Measurements from ENCODE around the gene CDH23.

Gene CDH23

DNA sequence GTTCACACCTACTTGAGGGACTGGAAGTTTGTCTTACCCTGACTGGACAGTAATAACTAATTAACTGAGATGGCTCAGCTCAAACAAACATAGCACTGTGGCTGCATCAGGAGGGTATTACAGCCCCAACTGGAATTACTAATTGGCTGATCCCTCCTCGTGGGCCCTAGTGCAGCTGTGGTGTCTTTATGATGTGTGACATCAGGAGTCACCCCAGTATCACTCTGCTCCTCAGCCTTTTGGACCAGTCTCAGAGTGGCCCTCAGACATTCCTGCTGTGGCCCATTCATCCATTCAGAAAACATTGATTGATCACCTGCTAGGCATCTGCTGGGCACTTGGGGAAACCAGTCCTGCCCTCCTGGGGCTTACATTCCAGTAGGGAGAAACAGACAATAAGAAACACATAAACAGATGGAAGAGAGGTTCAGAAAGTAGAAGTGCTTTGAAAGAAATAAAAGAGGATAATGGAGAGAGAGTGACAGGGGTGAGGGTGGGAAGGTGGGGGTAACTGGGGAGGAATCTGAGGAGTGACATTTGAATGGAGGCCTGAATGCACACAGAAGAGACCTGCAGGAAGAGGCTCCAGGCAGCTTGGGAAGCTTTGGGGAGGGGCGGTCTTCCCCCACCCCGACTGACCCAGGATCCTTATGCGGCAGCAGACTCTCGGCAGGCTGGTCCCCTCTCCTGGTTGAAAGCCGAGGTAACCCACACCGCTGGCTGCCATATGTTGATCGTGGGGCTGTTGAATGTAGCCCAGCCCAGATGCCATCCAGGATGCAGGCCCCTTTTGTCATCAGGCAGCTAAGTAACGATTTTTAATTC is 209.7 kb downstream of the CDH23 start:
- DNase-seq (ENCODE audit: low read depth) = no peak

DNA sequence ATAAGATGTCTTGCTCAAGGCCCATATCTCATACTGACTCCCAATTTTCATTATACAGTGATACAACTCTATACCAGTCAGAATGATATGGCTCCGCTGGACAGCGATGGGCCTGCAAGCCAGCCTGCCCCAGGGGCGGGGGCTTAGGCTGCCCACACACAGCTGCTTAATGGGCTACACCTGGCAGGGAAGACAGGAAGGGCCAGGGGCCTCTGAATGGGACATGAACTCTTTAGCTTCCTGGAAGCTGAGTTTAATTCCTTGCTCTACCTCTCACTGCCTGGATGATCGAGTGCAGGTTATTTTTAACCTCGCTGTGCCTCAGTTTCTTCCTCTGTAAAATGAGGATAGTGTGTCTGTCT is 210.3 kb downstream of the CDH23 start:
- no peak for DNase-seq (ENCODE audit: low read depth)

DNA sequence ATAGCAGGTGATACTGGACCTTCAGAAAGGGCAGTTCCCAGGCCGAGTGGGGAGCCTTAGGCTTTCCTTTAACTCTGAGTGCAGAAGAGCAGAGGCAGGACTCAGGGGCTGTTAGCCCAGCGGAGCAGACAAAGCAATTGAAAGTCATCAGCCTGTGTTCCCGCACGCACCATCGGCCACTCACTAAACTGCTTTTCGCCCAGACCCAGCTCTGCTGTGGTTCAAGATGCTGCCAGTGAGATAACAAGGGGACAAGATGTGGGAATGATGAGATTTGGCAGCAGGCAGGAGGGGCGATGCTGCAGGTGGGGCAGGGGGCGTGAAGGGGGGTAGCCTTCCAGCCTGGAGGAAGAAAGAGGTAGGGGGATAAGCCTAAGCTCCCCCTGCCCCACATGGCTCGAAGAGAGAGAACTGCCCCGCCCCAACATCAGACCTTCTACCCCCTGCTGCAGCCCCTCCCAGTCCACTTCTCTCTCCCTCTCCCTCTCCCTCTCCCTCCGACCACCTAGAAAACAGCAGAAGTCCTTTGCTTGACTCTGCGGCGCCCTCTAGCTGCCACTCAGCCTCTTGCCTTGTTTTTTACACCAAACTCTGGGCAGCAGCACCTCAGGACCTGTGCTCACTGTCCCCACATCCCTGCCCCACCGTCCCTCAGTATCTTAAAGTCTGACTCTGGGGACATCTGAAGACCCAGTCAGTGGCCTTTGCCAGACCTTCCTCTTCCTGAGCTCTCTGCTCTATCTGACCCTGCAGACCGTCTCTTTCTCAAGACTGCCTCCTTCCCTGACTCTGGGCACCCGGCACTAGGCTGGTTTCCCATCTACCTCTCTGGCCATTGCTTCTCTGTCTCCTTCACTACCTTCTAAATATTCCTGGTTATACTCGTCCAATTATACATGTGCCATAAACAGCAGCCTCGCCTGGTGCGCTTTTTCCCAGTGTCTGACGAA is 212.4 kb downstream of the CDH23 start:
- DNase-seq (ENCODE audit: low read depth) = no peak

DNA sequence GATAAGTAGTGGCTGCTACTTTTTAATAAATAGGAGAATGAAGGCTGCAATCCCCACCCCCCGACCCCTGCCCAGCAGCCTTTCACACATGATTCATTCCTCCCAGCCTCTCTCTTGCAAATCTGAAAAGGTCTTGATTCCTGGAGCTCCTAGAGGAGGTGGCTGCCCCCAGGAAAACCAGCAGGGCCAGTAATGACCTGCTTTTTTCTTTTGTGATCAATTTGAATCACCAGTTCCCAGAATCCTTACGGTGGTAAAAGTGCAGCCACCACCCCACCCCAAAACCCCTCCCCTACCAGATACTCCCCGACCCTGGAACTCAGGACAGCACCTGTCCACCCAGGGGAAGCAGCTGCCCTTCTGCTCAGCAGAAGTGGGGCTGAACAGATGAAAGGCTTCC is 213.9 kb downstream of the CDH23 start:
- DNase-seq (ENCODE audit: low read depth) = no peak

DNA sequence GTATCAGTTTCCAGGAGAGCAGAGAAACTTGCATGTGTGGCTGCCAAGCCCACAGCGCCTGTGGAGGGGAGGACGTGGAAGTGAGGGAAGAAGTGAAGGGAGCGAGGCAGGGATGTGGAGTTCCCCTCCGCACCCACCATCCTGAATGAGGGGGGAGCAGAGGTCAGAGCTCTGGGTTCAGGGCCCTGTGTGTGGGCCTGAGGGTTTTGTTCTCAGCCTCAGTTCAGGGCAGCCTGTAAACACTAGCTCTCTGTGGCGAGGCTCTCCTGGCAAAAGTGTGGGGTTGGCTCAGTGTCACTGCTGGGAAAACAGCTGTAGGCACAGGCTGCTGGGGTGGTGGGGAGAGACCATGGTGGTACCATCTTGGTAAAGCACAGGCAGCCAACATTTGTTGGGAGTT is 214.4 kb downstream of the CDH23 start:
- DNase-seq (ENCODE audit: low read depth) = no peak

DNA sequence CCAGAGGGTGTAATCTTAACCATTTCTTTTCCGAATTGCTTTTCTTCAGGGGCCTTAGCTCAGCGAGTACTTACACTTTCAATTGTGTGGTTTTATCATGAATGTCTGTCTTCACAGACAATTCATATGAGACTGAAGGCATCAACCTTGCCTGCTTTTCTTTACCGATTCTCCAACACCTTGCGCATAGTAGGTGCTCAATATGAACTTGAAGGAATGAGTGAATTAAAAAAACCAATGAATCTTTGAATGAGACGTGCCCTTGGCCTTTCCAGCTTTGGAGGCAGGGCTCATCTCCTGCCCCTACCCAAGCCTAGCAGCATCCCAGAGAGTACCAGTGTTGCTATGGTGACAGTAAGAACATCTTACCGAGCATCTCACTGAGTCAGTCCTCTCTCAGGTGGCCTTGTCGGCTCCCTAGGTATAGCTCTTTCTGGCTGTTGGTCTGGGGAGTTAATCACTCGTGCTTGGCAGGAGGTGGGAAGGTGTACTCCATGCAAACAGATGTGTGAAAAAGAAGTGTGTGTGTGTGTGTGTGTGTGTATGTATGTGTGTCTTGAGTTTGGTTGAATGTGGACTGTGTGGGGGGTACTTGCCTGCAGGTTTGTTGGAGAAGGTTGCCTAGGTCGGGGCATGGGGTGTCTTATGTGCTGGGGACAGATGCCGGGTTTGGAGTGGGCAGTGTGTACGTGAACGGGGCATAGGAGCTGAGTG is 215.1 kb downstream of the CDH23 start:
- DNase-seq (ENCODE audit: low read depth) = no peak

DNA sequence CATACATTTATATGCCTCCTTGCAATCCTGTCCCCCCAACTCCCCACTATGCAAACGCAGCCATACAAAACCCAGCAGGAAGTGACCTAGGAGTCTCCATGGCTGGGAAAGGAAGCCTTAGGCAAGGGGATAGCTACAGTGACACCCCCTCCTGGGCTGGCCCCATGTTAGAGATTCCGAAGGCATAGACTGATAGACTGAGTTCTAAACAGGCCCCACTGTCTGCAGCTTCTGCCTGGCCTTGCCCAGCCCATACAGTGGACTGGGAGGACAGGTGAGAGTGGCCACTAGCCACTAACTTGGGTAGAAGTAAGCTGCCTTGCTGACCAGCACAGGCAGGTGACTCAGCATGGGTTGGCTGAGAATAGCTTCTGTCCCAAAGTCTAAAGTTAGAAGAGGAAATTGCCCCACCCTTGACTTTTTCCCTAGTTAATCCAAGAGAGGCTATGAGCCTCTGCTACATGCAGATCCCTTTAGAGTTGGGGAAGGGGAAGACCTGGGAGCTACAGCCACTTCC is 216.6 kb downstream of the CDH23 start:
- DNase-seq (ENCODE audit: low read depth) = no peak

DNA sequence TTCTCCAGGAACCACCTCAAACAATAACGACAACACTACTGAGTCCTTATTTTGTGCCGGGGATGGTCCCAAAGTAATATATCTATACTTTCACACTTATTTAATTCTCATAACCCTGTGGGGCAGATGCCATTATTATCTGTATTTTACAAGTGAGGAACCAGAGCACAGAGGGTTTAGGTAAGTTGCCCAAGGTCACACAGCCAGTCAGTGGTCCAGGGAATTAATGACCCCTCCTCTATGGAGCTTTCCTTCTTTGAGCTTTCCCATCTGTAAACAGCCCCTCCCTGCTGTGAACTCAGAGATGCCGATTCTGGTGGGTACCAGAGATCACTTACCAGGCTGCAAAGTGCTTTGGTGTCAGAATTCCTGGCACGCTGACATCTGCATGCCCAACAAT is 217.2 kb downstream of the CDH23 start:
- DNase-seq (ENCODE audit: low read depth) = no peak

DNA sequence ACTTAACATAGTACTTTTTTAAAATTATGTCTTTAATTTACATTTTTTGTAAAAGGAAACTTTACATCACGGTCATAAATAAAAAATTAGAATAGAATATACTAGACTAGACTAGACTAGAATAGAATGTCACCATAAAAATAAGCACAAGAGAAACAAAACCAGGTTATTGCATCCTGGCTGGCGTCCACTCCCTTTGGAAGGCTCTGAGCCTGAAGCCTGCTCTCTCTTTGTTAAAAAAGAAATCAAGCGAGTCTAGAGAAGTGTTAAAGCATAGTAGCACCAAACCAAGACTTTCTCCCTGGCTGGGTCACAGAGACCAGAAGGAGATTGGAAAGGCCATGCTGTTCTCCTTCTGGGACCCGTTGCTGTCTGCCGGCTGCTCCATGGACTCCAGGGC is 218.2 kb downstream of the CDH23 start:
- no peak for DNase-seq (ENCODE audit: low read depth)

DNA sequence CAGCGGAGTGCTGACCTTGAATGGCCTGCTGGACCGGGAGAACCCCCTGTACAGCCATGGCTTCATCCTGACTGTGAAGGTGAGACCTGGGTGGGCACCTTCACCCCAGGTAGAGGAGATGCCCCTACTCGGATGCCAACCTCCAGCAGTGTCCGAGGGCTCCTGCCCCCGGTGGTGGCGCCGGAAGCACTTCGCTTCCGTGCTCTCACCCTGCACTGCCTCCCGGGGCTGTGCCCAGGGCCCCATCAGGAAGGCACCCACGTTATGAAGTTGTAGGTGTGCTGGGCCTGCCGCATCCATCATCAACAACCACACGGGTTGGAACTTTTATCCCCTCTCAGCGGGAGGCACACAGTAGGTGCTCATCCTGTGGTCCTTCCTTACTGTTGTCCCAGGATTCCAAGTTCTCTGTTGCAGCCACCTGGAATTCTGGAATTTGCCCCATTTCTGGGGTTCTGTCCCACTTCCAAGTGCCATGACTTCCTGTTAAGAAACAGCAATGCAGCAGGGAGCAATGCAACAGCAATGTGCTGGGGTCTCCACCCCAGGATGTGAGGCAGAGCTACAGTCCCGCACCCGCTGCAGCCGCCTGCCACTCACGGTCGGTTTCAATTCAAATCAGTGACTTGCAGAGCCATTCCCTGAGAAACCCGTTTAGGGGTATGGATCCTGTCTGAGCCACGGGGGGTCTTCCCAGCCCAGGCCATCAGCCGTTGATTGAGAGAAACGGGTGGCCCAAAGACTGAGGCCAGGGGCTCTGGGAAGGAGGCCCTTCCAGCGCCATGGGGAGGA is 219.0 kb downstream of the CDH23 start:
- no peak for DNase-seq (ENCODE audit: low read depth)

DNA sequence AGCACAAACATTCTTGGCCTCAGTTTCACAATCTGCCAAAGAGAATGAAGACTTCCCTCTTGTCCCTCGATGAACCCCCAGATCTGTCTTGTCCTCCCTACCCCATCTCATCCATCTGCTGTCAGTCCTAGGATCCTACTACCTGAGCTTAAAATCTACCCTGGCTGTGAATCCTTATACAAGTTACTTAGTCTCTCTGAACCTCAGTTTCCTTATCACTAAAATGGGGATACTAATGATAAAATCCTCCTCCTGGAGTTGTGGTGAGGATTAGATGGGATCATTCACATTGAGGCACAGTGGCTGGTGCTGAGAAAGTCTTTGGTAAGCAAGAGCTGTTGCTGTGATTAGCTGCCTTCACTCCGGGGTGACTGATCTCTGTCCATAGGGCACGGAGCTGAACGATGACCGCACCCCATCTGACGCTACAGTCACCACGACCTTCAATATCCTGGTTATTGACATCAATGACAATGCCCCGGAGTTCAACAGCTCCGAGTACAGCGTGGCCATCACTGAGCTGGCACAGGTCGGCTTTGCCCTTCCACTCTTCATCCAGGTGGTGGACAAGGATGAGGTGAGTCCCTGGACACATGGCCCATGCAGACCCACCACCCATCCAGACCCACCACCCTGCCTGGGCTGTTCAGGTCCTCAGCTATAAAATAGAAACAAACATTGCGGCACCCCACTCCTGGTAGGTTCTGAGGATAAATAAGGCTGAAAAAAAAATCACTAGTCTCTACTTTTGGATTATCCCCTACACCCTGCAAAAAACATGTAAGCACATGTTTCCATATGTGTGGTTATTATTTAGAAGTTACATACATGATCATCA is 220.3 kb downstream of the CDH23 start:
- no peak for DNase-seq (ENCODE audit: low read depth)

DNA sequence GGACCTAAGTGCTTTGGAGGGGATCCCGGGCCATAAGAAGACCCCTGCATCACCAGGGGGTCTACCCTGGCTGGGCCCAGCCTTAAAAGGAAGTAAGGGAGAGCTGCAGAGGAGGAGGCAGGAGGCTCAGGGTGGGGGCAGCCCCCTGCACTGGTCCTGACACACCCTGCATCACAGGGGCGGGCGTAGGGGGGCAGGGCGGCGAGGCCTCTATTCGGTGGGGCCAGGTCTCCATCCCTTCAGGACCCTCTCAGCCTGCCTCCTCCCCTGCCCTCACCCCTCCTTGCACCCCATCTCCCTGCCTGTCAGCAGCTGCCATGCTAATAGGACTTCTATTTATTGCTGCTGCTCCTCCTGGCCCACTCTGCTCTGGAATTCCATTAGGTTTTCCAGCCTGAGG is 221.5 kb downstream of the CDH23 start:
- no peak for DNase-seq (ENCODE audit: low read depth)

DNA sequence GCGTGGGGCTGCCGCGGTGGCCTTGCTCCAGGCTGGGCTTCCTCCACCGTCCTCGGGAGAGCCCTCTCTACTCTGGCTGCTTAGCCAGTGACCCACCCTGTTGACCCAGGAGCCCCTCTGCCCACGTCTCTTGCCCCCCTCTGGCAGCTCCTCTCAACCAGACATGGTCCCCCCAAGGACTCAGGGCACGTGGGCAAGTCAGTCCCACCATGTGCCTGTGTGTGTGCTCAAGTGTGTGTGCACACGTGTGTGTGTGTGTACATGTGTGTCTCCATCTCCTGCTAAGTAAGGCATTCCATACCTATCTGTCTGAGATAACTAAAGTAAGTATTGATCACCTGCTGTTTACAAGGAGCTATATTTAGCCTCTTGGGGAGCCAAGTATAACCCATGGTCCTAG is 221.9 kb downstream of the CDH23 start:
- DNase-seq (ENCODE audit: low read depth) = no peak

DNA sequence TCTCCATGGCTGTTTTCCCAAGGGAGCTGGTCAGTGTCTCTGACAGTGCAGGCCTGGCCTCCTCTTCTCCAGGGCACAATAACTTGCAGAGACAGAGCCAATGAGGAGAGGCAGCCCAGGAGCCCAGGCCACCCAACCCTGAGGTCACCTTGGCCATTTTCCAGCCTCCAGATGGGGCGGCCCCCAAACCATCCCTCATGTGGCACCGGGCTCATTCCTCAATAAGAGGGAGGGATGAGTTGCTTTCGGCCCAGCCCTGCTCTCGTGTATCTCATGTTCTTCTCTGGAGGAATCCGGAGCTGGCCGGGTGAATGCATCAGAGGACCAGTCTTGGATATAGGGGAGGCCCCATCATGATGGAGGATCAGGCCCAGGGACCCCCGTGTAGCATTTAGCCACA is 223.9 kb downstream of the CDH23 start:
- DNase-seq (ENCODE audit: low read depth) = no peak

DNA sequence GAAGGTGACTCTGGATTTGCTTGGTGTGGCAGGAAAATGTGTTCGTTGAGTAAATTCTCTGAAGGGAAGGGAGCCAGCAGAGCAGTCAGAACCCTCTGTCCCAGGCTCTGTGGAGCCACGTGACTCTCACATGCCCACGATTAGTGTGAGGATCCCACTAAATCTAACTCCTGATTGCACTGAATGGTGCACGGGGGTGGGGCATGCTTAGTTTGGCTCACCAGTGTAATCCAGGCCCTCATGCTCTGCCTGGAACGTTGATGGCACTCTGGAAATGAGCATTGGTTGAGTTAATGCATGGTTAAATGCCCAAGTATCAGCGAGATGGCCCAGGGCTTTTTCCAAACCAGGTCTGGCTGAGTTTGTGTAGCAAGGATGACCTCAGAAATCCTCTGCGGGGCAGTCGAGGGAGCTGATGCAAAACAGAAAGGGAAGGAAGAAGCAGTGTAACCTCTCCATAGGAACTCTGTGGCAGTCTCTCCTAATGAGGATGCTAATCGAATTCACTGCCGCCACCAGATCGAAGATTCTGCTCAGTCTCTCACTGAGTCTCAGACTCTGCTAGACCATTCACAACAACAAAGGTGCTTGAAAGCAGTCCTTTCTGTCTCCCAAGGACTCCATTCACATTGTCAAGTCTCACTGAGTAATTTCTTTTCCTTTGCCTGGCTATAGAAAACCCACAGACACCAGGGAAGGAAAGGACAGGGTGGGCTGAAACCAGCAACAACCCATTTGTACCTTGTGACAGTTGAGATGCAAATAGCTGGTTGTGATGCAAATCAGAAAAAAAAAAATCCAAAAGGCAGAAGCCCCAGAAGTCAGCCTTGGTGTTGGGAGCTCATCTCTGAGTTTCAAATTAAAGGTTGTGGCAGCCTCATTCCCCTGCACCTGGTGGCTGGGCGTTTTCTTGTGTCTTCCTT is 224.8 kb downstream of the CDH23 start:
- no peak for DNase-seq (ENCODE audit: low read depth)

DNA sequence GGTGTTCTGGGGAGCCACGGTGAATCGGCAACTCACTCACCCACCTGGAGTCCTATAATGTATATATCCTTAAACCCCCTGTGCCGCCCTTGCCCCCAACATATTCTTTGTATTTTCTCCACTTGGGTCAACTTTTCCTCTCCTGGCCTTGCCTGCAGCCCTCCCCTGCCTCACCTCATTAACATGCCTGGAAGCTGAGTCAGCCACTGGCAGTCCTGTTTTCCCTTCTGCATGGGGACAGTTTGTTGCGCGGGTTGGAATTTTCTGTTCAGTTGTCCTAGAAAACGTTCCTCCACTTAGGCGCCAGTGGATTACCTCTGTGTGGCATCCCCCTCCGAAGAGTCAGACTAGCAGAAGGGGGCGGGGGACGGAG is 225.4 kb downstream of the CDH23 start:
- DNase-seq (ENCODE audit: low read depth) = no peak

DNA sequence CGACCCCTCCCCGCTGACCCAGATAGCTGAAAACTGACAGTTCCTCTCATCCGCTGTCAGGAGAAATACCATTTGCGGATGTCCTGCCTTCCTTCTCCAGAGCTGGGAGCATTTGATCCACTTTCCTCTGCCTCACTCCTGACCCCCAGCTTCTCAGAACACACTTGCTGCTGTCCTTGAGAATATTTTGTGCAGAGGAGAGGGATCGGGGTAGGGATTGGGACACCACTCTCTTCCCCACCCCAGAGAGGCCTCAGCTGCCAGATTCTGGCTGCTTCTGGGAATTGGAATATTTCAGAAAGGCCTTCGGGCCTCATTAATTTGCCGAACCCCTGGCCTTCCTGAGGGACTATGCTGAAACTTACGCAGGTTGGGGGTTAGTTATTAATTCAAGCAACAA is 225.9 kb downstream of the CDH23 start:
- no peak for DNase-seq (ENCODE audit: low read depth)

DNA sequence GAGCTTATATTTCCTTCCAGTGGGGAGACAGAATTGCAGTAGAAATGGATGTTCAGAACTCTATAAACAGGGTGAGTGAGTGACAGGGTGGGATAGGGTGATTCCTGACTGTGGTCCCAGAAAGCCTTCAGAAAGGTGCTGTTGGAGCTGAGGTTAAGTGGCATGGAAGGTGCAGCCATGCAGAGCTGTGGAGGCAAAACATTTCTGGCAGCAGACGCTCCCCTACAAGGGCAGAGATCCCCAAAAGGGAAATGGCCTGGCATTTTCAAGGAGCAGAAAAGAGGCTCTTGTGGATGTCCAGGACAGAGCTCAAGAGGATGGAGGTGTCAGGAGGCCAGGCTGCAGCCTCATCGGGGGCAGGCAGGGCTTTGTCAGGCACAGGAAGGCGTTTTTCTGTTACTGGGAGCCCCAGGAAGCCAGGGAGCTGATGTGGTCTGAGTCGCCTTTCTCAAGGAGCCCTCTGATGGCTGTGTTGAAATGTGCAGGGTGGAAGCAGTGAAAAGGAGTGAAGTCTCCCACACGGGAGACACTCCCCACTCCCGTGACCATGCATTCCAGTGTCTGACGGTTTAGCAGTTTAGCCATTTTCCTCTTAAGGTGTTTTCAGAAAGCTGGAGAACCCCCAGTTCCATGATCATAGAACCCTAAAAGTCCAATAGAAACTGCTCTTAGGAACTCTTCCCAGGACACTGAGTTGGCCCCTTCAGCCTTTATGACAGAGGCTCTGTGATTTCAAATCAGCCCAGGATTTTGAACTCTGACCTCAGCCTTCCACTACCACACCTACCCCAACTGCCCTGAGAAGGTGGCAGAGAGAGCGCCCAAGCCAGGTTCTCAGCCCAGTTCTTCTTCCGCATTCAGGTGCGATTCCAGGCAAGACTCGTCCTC is 226.6 kb downstream of the CDH23 start:
- no peak for DNase-seq (ENCODE audit: low read depth)

DNA sequence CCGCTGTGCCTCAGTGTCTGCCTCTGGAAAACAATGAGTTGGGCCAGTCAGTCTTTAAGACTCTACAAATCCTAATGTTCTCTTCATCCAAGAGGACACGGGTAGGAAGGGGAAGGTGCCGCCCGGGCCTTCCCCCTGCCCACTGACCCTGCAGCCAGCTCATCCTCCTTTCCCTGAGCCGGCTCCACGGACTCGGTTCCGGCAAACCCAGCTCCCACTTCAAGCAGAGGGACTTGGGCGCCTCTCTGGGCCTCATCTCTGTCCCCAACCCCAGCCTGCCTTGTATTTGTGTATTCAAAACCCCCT is 227.2 kb downstream of the CDH23 start:
- DNase-seq (ENCODE audit: low read depth) = no peak
